Smooth muscle cell (in vitro differentiated cells): Measurements from ENCODE around the gene TNIK. TPM values are rescaled to one million over a fixed set of nuclear protein-coding genes. Genes with fewer than 3 reads are reported as not detected.

Experiments
- DNase-seq: peaks from one replicate; lab custom pipeline; 2025; ENCODE audit not compliant: unreplicated experiment; lab: John Stamatoyannopoulos, UW
- H2AFZ ChIP-seq: fragments of 200-600 bp; sonication (generic); 2 replicates; pipeline ENCODE4 v1.6.0; 2016; ENCODE audit warnings: antibody characterized with exemption, low read depth, mild to moderate bottlenecking
- H3F3A ChIP-seq: fragments of 200-600 bp; sonication (generic); 2 replicates; pipeline ENCODE4 v1.6.0; 2017; ENCODE audit warnings: antibody characterized with exemption, low read depth
- H3K27ac ChIP-seq: fragments of 200-600 bp; sonication (generic); 2 replicates; pipeline ENCODE4 v1.5.1; 2016; ENCODE audit warnings: low read depth, mild to moderate bottlenecking
- H3K27me3 ChIP-seq: fragments of 200-600 bp; sonication (generic); 2 replicates; pipeline ENCODE4 v1.6.1; 2016; ENCODE audit warnings: low read depth, mild to moderate bottlenecking
- H3K36me3 ChIP-seq: fragments of 200-600 bp; sonication (generic); 2 replicates; pipeline ENCODE4 v1.5.1; 2016; ENCODE audit warnings: low read depth
- H3K4me1 ChIP-seq: fragments of 200-600 bp; sonication (generic); 2 replicates; pipeline ENCODE4 v1.5.1; 2016; ENCODE audit warnings: low read depth
- H3K4me2 ChIP-seq: fragments of 200-600 bp; sonication (generic); 2 replicates; pipeline ENCODE4 v1.6.0; 2016; ENCODE audit warnings: mild to moderate bottlenecking
- H3K4me3 ChIP-seq: fragments of 200-600 bp; sonication (generic); 2 replicates; pipeline ENCODE4 v1.5.1; 2016; ENCODE audit warnings: mild to moderate bottlenecking
- H3K79me2 ChIP-seq: fragments of 200-600 bp; sonication (generic); 2 replicates; pipeline ENCODE4 v1.6.0; 2016; ENCODE audit warnings: low read depth, mild to moderate bottlenecking
- H3K9ac ChIP-seq: fragments of 200-600 bp; sonication (generic); 2 replicates; pipeline ENCODE4 v1.6.0; 2016; ENCODE audit warnings: low read depth
- H3K9me3 ChIP-seq: fragments of 200-600 bp; sonication (generic); replicated peaks from 2 replicates; pipeline ENCODE4 v1.5.1; 2016; ENCODE audit warnings: low read depth
- H4K20me1 ChIP-seq: fragments of 200-600 bp; sonication (generic); 2 replicates; pipeline ENCODE4 v1.6.0; 2016; ENCODE audit warnings: low read depth
- CTCF ChIP-seq: fragments of 200-600 bp; sonication (generic); IDR thresholded peaks from 2 replicates; pipeline ENCODE4 v1.5.1; 2017; ENCODE audit warnings: borderline replicate concordance, mild to moderate bottlenecking, antibody characterized with exemption; ENCODE audit not compliant: insufficient read depth, poor library complexity, severe bottlenecking
- WGBS: methylation state at CpG from one replicate; pipeline ENCODE4 v1.1.7; 2016; ENCODE audit warnings: low lambda C conversion rate; 5-methylcytosine and 5-hydroxymethylcytosine counted together
- polyA plus RNA-seq: library from polyadenylated mRNA; unstranded; fragments of >200 nt; fragmentation: Nextera tagmentation; extraction: Ambion mirVana; gene quantifications from 2 replicates; pipeline ENCODE4 v1.2.1, GENCODE V29; 2016
- total RNA-seq: library from RNA; depleted of rRNA; stranded (reverse); fragments of >200 nt; gene quantifications from 2 replicates; pipeline ENCODE4 v1.2.3, GENCODE V29; 2014

TNIK gene
- total and polyA plus RNA-seq, 2 experiments from 2014 or later: 10.4 to 12.5 TPM

GRCh38 chr3:171086914-171087313 is 373.3 kb downstream of the TNIK start:
- Histone ChIP-seq H3K4me1 (peaks cover 13% of the 10 kb centered on the region), H3K9me3 (no peaks in the 10 kb centered on the region), H4K20me1 (no peaks in the 10 kb centered on the region), H3K27me3 (no peaks in the 10 kb centered on the region), H3K4me3 (no peak overlapping the region), H3K27ac (no peak overlapping the region), H2AFZ (no peak overlapping the region), H3F3A (peaks cover 10% of the 10 kb centered on the region), H3K36me3 (no peaks in the 10 kb centered on the region), H3K79me2 (no peaks in the 10 kb centered on the region), H3K9ac (no peak overlapping the region), H3K4me2 (no peak overlapping the region)
- WGBS: 92% methylated on average over 1 of the region's 1 CpG
- TF ChIP-seq CTCF: no peak
- DNase-seq: no peak

DNA sequence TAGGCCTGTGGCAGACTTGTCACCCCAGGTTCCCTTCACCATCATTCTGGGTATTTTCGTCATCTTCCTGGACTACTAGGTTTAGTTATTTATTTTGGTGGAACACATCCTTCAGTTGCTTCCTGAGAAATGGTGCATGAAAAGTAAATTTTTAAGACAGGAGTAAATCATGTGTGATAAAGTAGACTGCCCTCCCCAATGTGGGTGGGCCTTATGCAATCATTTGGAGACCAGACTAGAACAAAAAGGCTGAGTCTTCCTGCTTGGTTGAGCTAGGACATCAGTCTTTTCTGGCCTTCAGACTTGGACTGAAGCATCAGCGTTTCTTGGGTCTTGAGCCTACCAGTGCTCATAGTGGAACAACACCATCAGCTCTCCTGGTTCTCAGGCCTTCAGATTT is 382.9 kb downstream of the TNIK start:
- Histone ChIP-seq H3K4me1 (no peaks in the 10 kb centered on the region), H2AFZ (no peak overlapping the region), H3F3A (no peaks in the 10 kb centered on the region), H3K4me3 (no peak overlapping the region), H3K27me3 (no peaks in the 10 kb centered on the region), H3K27ac (no peak overlapping the region), H3K36me3 (no peaks in the 10 kb centered on the region), H3K4me2 (no peak overlapping the region), H3K9me3 (no peaks in the 10 kb centered on the region), H4K20me1 (no peaks in the 10 kb centered on the region), H3K9ac (no peak overlapping the region), H3K79me2 (no peaks in the 10 kb centered on the region)
- no peak for TF ChIP-seq CTCF
- WGBS: 96% methylated on average over 2 of the region's 2 CpGs
- no peak for DNase-seq

DNA sequence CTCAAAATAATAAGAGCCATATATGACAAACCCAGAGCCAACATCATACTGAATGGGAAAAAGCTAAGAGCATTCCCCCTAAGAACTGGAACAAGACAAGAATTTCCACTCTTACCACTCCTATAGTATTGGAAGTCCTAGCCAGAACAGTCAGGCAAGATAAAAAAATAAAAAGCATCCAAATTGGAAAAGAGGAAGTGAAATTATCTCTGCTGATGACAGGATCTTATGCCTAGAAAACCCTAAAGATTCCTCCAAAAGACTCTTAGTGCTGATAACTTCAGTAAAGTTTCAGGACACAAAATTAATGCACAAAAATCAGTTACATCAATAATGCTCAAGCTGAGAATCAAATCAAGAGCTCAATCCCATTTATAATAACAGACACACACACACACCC is 387.8 kb downstream of the TNIK start:
- TF ChIP-seq CTCF: no peak

GRCh38 chr3:171068658-171069057 is 391.5 kb downstream of the TNIK start:
- Histone ChIP-seq H3K4me1 (no peaks in the 10 kb centered on the region), H3F3A (no peaks in the 10 kb centered on the region), H2AFZ (no peak overlapping the region), H3K4me3 (no peak overlapping the region), H3K36me3 (peaks cover 2% of the 10 kb centered on the region), H3K79me2 (no peaks in the 10 kb centered on the region), H3K27ac (no peak overlapping the region), H4K20me1 (no peaks in the 10 kb centered on the region), H3K9me3 (no peaks in the 10 kb centered on the region), H3K27me3 (no peaks in the 10 kb centered on the region), H3K9ac (no peak overlapping the region), H3K4me2 (no peak overlapping the region)
- TF ChIP-seq CTCF: no peak
- DNase-seq: no peak
- 75% methylated on average over 3 of the region's 3 CpGs for WGBS

More for the DNA sequence above, 387.8 kb downstream of the TNIK start:
- Histone ChIP-seq H4K20me1 (no peaks in the 10 kb centered on the region), H3K79me2 (no peaks in the 10 kb centered on the region), H3K4me2 (no peak overlapping the region), H3K27ac (no peak overlapping the region), H2AFZ (no peak overlapping the region), H3K4me3 (no peak overlapping the region), H3K27me3 (no peaks in the 10 kb centered on the region), H3K9me3 (no peaks in the 10 kb centered on the region), H3K4me1 (no peaks in the 10 kb centered on the region), H3F3A (no peaks in the 10 kb centered on the region), H3K36me3 (no peaks in the 10 kb centered on the region), H3K9ac (no peak overlapping the region)
- DNase-seq: no peak
